Naive thymus-derived CD4-positive, alpha-beta T cell (primary cell): Measurements from ENCODE around the gene ETFBKMT. TPM values are rescaled to one million over a fixed set of nuclear protein-coding genes. Genes with fewer than 3 reads are reported as not detected.

Experiments used
- ATAC-seq: fragments of 150-1000 bp; cut with Tn5 transposase; 2 replicates; pipeline ENCODE4 v1.10.0; 2021; ENCODE audit warnings: mild to moderate bottlenecking, moderate library complexity
- CTCF ChIA-PET: fragments of 350-600 bp; sonication (Branson Sonifier 250); formaldehyde crosslinking; loops from one replicate; lab custom pipeline; 2021; ENCODE audit warnings: antibody characterized with exemption; lab: Charles Lee
- POLR2A ChIA-PET: fragments of 350-600 bp; sonication (Branson Sonifier 250); formaldehyde crosslinking; loops from one replicate; lab custom pipeline; 2021; ENCODE audit warnings: antibody characterized with exemption, inconsistent platforms; lab: Charles Lee
- DNase-seq, 9 donors: peaks; one replicate each; pipeline versions ENCODE4 v3.0.0 to v3.0.0-alpha.2; 2020 to 2022; ENCODE audit warnings: mixed read lengths in 1 of 9
- H3K27ac ChIP-seq: one replicate; pipeline ENCODE4 v1.7.0; 2013; ENCODE audit warnings: mild to moderate bottlenecking, low read depth, low read length, moderate library complexity
- H3K27me3 ChIP-seq, 2 donors: one replicate each; pipeline ENCODE4 v1.7.0; 2013; ENCODE audit warnings: low read length in 2 of 2, mild to moderate bottlenecking in 2 of 2, moderate library complexity in 2 of 2; ENCODE audit not compliant: control insufficient read depth in 2 of 2, insufficient read depth in 2 of 2
- H3K36me3 ChIP-seq, 3 experiments: 1 replicate in 2 of 3; 2 replicates in 1 of 3; pipeline ENCODE4 v1.7.0; 2013; ENCODE audit warnings: low read length in 3 of 3, mild to moderate bottlenecking in 3 of 3, moderate library complexity in 1 of 3; ENCODE audit not compliant: insufficient read depth in 3 of 3, control insufficient read depth in 2 of 3
- H3K4me1 ChIP-seq, 2 donors: one replicate each; pipeline ENCODE4 v1.7.0; 2013; ENCODE audit warnings: low read length in 2 of 2, mild to moderate bottlenecking in 2 of 2, moderate library complexity in 1 of 2; ENCODE audit not compliant: control insufficient read depth in 2 of 2, insufficient read depth in 2 of 2
- H3K4me3 ChIP-seq: 2 replicates; pipeline ENCODE4 v1.7.0; 2013; ENCODE audit warnings: mild to moderate bottlenecking, low read length
- H3K9me3 ChIP-seq, 3 experiments: 1 replicate in 2 of 3; 2 replicates in 1 of 3; pipeline ENCODE4 v1.7.0; 2013; ENCODE audit warnings: low read length in 3 of 3; ENCODE audit not compliant: control insufficient read depth in 2 of 3
- H3K27ac Mint-ChIP-seq, 9 donors: one replicate each; pipeline ENCODE4 v1.8.0; 2020 to 2022; ENCODE audit warnings: mixed read lengths in 9 of 9, mild to moderate bottlenecking in 8 of 9, moderate library complexity in 5 of 9, inconsistent platforms in 2 of 9
- H3K27me3 Mint-ChIP-seq, 5 donors: one replicate each; pipeline ENCODE4 v1.8.0; 2021 to 2022; ENCODE audit warnings: mixed read lengths in 5 of 5, mild to moderate bottlenecking in 1 of 5
- H3K36me3 Mint-ChIP-seq, 5 donors: one replicate each; pipeline ENCODE4 v1.8.0; 2020 to 2022; ENCODE audit warnings: mixed read lengths in 5 of 5, mild to moderate bottlenecking in 3 of 5, inconsistent platforms in 1 of 5
- H3K4me1 Mint-ChIP-seq, 7 donors: one replicate each; pipeline ENCODE4 v1.8.0; 2020 to 2022; ENCODE audit warnings: mixed read lengths in 7 of 7, mild to moderate bottlenecking in 3 of 7, inconsistent platforms in 1 of 7
- H3K4me3 Mint-ChIP-seq, 10 donors: one replicate each; pipeline ENCODE4 v1.8.0; 2020 to 2022; ENCODE audit warnings: mild to moderate bottlenecking in 10 of 10, mixed read lengths in 10 of 10, moderate library complexity in 6 of 10, inconsistent platforms in 2 of 10
- H3K9me3 Mint-ChIP-seq, 11 donors: one replicate each; pipeline ENCODE4 v1.8.0; 2020 to 2022; ENCODE audit warnings: mixed read lengths in 11 of 11, mild to moderate bottlenecking in 4 of 11, inconsistent platforms in 1 of 11, moderate library complexity in 1 of 11
- intact Hi-C, 2 donors: fragments of 100-400 bp; cut with micrococcal nuclease; formaldehyde crosslinking; loops; one replicate each; pipeline ENCODE4 v1.15.1; 2023
- polyA plus RNA-seq, 2 donors: library from polyadenylated mRNA; unstranded; fragments of 300-500 nt; fragmentation: Illumina TruSeq; gene quantifications; one replicate each; pipeline ENCODE4 v1.2.3, GENCODE V29; 2021
- total RNA-seq, 6 experiments: library from RNA in 5 of 6; stranded (reverse) in 5 of 6; gene quantifications; 1 replicate in 5 of 6; 2 replicates in 1 of 6; pipeline ENCODE4 v1.2.3 and lab custom pipeline; 2021 to 2026

Gene ETFBKMT
- total and polyA plus RNA-seq, 7 experiments from 2014 or later: 0.41 to 2.0 (median 1.3) TPM

GRCh38 chr12:31627456-31628054, 31.9 kb upstream of the ETFBKMT start:
- DNase-seq (no peak), ATAC-seq (no peak)
- H3K4me1 Mint-ChIP-seq: no peaks in the 10 kb centered on the region
- no peaks in the 10 kb centered on the region for H3K4me1 ChIP-seq
- ChIA-PET POLR2A (no interaction called here), CTCF (no interaction called here)
- H3K27me3 ChIP-seq: no peaks in the 10 kb centered on the region
- no peaks in the 10 kb centered on the region for H3K36me3 ChIP-seq
- H3K27ac Mint-ChIP-seq: no peak overlapping the region
- H3K4me3 Mint-ChIP-seq: no peak overlapping the region
- no peak overlapping the region for H3K4me3 ChIP-seq
- H3K36me3 Mint-ChIP-seq: peaks cover 0 to 4% (median 0%) of the 10 kb centered on the region in 5 donors
- no peaks in the 10 kb centered on the region for H3K9me3 Mint-ChIP-seq
- intact Hi-C loops: no loop called here
- H3K27ac ChIP-seq: no peak overlapping the region
- no peaks in the 10 kb centered on the region for H3K9me3 ChIP-seq
- peaks cover 0 to 5% (median 0%) of the 10 kb centered on the region in 5 donors for H3K27me3 Mint-ChIP-seq

- Histone ChIP-seq H3K27me3 (no peaks in the 10 kb centered on the region), H3K9me3 (no peaks in the 10 kb centered on the region), H3K4me3 (no peak overlapping the region), H3K4me1 (no peaks in the 10 kb centered on the region), H3K36me3 (no peaks in the 10 kb centered on the region), H3K27ac (no peak overlapping the region)
- ChIA-PET CTCF (interaction anchor here (0.6 kb wide), 1 partner anchor 275 kb away, joined by 5 read pairs; no protein-coding TSS in a partner anchor), POLR2A (no interaction called here)
- H3K4me3 Mint-ChIP-seq: no peak overlapping the region
- peaks cover 0 to 7% (median 0%) of the 10 kb centered on the region in 5 donors for H3K27me3 Mint-ChIP-seq
- intact Hi-C loops: no loop called here
- ATAC-seq (no peak), DNase-seq (no peak)
- H3K27ac Mint-ChIP-seq: no peak overlapping the region
- peaks cover 0 to 4% (median 0%) of the 10 kb centered on the region in 5 donors for H3K36me3 Mint-ChIP-seq
- no peaks in the 10 kb centered on the region for H3K9me3 Mint-ChIP-seq
- peaks cover 0 to 4% (median 0%) of the 10 kb centered on the region in 7 donors for H3K4me1 Mint-ChIP-seq
These were observed 29.4 kb upstream of the ETFBKMT start for GRCh38 chr12:31629756-31630732.

- no peak overlapping the region for H3K4me3 ChIP-seq
- no peaks in the 10 kb centered on the region for H3K4me1 ChIP-seq
- H3K36me3 ChIP-seq: no peaks in the 10 kb centered on the region
- DNase-seq (no peak), ATAC-seq (no peak)
- ChIA-PET POLR2A (no interaction called here), CTCF (no interaction called here)
- Mint-ChIP-seq H3K27ac (no peak overlapping the region), H3K4me1 (peaks cover 0 to 5% (median under 1%) of the 10 kb centered on the region in 7 donors), H3K36me3 (peaks cover 0 to 4% (median 0%) of the 10 kb centered on the region in 5 donors), H3K4me3 (no peak overlapping the region), H3K9me3 (no peaks in the 10 kb centered on the region), H3K27me3 (peaks cover 0 to 7% (median 0%) of the 10 kb centered on the region in 5 donors)
- H3K9me3 ChIP-seq: no peaks in the 10 kb centered on the region
- intact Hi-C loops: no loop called here
- no peak overlapping the region for H3K27ac ChIP-seq
- H3K27me3 ChIP-seq: no peaks in the 10 kb centered on the region
These were observed 28.3 kb upstream of the ETFBKMT start for GRCh38 chr12:31631023-31631724.

GRCh38 chr12:31631809-31632208, 27.7 kb upstream of the ETFBKMT start:
- Mint-ChIP-seq H3K9me3 (no peaks in the 10 kb centered on the region), H3K4me3 (no peak overlapping the region), H3K4me1 (peaks cover 0 to 8% (median 7%) of the 10 kb centered on the region in 7 donors), H3K27me3 (peaks cover 0 to 7% (median 0%) of the 10 kb centered on the region in 5 donors), H3K36me3 (peaks cover 0 to 4% (median 0%) of the 10 kb centered on the region in 5 donors), H3K27ac (no peak overlapping the region)
- ATAC-seq (no peak), DNase-seq (no peak)
- Histone ChIP-seq H3K36me3 (no peaks in the 10 kb centered on the region), H3K9me3 (no peaks in the 10 kb centered on the region), H3K27ac (no peak overlapping the region), H3K27me3 (no peaks in the 10 kb centered on the region), H3K4me1 (no peaks in the 10 kb centered on the region), H3K4me3 (no peak overlapping the region)
- ChIA-PET CTCF (no interaction called here), POLR2A (interaction anchor here (0.6 kb wide), 1 partner anchor 262 kb away, joined by 3 read pairs; no protein-coding TSS in a partner anchor)
- intact Hi-C loops: no loop called here

GRCh38 chr12:31633464-31633863, 26.0 kb upstream of the ETFBKMT start:
- H3K4me1 Mint-ChIP-seq: peaks cover 0 to 8% (median 7%) of the 10 kb centered on the region in 7 donors
- POLR2A ChIA-PET: no interaction called here
- ATAC-seq (no peak), DNase-seq (no peak)
- Histone ChIP-seq H3K36me3 (no peaks in the 10 kb centered on the region), H3K4me3 (no peak overlapping the region), H3K27ac (no peak overlapping the region), H3K4me1 (no peaks in the 10 kb centered on the region), H3K9me3 (no peaks in the 10 kb centered on the region), H3K27me3 (no peaks in the 10 kb centered on the region)
- intact Hi-C loops: no loop called here
- no peaks in the 10 kb centered on the region for H3K9me3 Mint-ChIP-seq
- H3K27ac Mint-ChIP-seq: no peak overlapping the region
- no peak overlapping the region for H3K4me3 Mint-ChIP-seq
- CTCF ChIA-PET: interaction anchor here (0.8 kb wide), 1 partner anchor 28 kb away, joined by 3 read pairs; no protein-coding TSS in a partner anchor
- H3K36me3 Mint-ChIP-seq: peaks cover 0 to 4% (median 0%) of the 10 kb centered on the region in 5 donors
- H3K27me3 Mint-ChIP-seq: peaks cover 0 to 7% (median 0%) of the 10 kb centered on the region in 5 donors

- Mint-ChIP-seq H3K4me3 (no peak overlapping the region), H3K27ac (no peak overlapping the region), H3K9me3 (no peaks in the 10 kb centered on the region), H3K36me3 (no peaks in the 10 kb centered on the region), H3K27me3 (peaks cover 0 to 7% (median 0%) of the 10 kb centered on the region in 5 donors), H3K4me1 (peaks cover 0 to 8% (median 7%) of the 10 kb centered on the region in 7 donors)
- ChIA-PET CTCF (interaction anchor here (0.6 to 1.8 kb wide), 3 partner anchors 231 to 405 kb away, joined by 3 to 8 read pairs (median 7); no protein-coding TSS in a partner anchor), POLR2A (no interaction called here)
- H3K9me3 ChIP-seq: no peaks in the 10 kb centered on the region
- H3K4me1 ChIP-seq: no peaks in the 10 kb centered on the region
- DNase-seq: no peak
- no peak for ATAC-seq
- no peaks in the 10 kb centered on the region for H3K27me3 ChIP-seq
- H3K27ac ChIP-seq: no peak overlapping the region
- no peak overlapping the region for H3K4me3 ChIP-seq
- intact Hi-C loops: loop anchor here in 1 of 2 donors (5.0 kb wide), 1 partner anchor 517 kb away; no protein-coding TSS in a partner anchor
- H3K36me3 ChIP-seq: no peaks in the 10 kb centered on the region
These were observed 24.9 kb upstream of the ETFBKMT start for GRCh38 chr12:31634620-31635019.
